CD4-positive, alpha-beta T cell treated with Interleukin-2 at 100 ng/mL for 4 hours (primary cell): ENCODE data around the gene SYNDIG1.
"Not testable (repeated sequence)": the region's sequence is repeated elsewhere in the genome, so short reads cannot be mapped to it uniquely, and the experiment has no call there.

Source experiments
- DNase-seq: peaks from one replicate; pipeline ENCODE4 v3.0.0-alpha.2; 2020; ENCODE audit warnings: low spot score

SYNDIG1 gene

GRCh38 chr20:24493661-24494459 lies 24.4 kb downstream of the SYNDIG1 start:
- no peak for DNase-seq

GRCh38 chr20:24494460-24494920 lies 25.1 kb downstream of the SYNDIG1 start:
- DNase-seq: no peak

- no peak for DNase-seq
Measured at GRCh38 chr20:24495266-24495665, 25.8 kb downstream of the SYNDIG1 start.

GRCh38 chr20:24497851-24498250 lies 28.4 kb downstream of the SYNDIG1 start:
- DNase-seq: no peak

GRCh38 chr20:24498641-24499040 lies 29.2 kb downstream of the SYNDIG1 start:
- DNase-seq: no peak

GRCh38 chr20:24499472-24499871 lies 30.0 kb downstream of the SYNDIG1 start:
- DNase-seq: no peak

- DNase-seq: no peak
Measured at GRCh38 chr20:24501764-24502556, 32.5 kb downstream of the SYNDIG1 start.

GRCh38 chr20:24502661-24503060 lies 33.2 kb downstream of the SYNDIG1 start:
- DNase-seq: no peak

- DNase-seq: no peak
Measured at GRCh38 chr20:24503352-24503931, 34.0 kb downstream of the SYNDIG1 start.

GRCh38 chr20:24504331-24505285 lies 35.2 kb downstream of the SYNDIG1 start:
- DNase-seq: no peak

GRCh38 chr20:24506146-24506545 lies 36.7 kb downstream of the SYNDIG1 start:
- DNase-seq: no peak

- DNase-seq: no peak
Measured at GRCh38 chr20:24506696-24507095, 37.3 kb downstream of the SYNDIG1 start.

GRCh38 chr20:24507182-24507853 lies 37.9 kb downstream of the SYNDIG1 start:
- DNase-seq: no peak

- not testable (repeated sequence) for DNase-seq
Measured at GRCh38 chr20:24512441-24512840, 43.0 kb downstream of the SYNDIG1 start.

- no peak for DNase-seq
Measured at GRCh38 chr20:24518515-24518914, 49.1 kb downstream of the SYNDIG1 start.

GRCh38 chr20:24519476-24519875 lies 50.0 kb downstream of the SYNDIG1 start:
- no peak for DNase-seq

- no peak for DNase-seq
Measured at GRCh38 chr20:24521032-24521431, 51.6 kb downstream of the SYNDIG1 start.

- DNase-seq: no peak
Measured at GRCh38 chr20:24522452-24523330, 53.3 kb downstream of the SYNDIG1 start.

GRCh38 chr20:24523661-24524060 lies 54.2 kb downstream of the SYNDIG1 start:
- no peak for DNase-seq
